Measurements from ENCODE around the gene USP30.

DNA sequence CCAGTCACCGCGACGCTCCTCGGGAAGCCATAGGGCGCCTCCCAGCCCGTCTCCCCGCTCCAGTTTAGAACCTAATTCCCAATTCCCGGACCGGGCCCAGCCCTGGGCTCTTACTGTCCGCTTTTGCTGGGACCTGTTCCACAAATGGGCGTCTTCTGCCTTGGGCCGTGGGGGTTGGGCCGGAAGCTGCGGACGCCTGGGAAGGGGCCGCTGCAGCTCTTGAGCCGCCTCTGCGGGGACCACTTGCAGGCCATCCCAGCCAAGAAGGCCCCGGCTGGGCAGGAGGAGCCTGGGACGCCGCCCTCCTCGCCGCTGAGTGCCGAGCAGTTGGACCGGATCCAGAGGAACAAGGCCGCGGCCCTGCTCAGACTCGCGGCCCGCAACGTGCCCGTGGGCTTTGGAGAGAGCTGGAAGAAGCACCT, 45.8 kb downstream of the USP30 start:
- TF ChIP-seq, protein P1, sequence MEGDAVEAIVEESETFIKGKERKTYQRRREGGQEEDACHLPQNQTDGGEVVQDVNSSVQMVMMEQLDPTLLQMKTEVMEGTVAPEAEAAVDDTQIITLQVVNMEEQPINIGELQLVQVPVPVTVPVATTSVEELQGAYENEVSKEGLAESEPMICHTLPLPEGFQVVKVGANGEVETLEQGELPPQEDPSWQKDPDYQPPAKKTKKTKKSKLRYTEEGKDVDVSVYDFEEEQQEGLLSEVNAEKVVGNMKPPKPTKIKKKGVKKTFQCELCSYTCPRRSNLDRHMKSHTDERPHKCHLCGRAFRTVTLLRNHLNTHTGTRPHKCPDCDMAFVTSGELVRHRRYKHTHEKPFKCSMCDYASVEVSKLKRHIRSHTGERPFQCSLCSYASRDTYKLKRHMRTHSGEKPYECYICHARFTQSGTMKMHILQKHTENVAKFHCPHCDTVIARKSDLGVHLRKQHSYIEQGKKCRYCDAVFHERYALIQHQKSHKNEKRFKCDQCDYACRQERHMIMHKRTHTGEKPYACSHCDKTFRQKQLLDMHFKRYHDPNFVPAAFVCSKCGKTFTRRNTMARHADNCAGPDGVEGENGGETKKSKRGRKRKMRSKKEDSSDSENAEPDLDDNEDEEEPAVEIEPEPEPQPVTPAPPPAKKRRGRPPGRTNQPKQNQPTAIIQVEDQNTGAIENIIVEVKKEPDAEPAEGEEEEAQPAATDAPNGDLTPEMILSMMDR (IDR thresholded peaks at IDR 0.05; ENCODE audit: borderline replicate concordance, extremely low read depth, low read length, poor library complexity, severe bottlenecking), result no peak
- TF ChIP-seq EZH2 (IDR thresholded peaks at IDR 0.05; ENCODE audit: borderline replicate concordance, low read depth, low read length, severe bottlenecking), result no peak
